Measurements from ENCODE around the gene CUL3.
A peak's percentile ranks its signal among the peaks of the same experiment; 100 is the strongest.
"Not testable (repeated sequence)": the region's sequence is repeated elsewhere in the genome, so short reads cannot be mapped to it uniquely, and the experiment has no call there.

The CUL3 gene

GRCh38 chr2:224532931-224533330, 52.2 kb downstream of the CUL3 start:
- no peak for DNase-seq

GRCh38 chr2:224532441-224532840, 52.7 kb downstream of the CUL3 start:
- no peak for DNase-seq

DNA sequence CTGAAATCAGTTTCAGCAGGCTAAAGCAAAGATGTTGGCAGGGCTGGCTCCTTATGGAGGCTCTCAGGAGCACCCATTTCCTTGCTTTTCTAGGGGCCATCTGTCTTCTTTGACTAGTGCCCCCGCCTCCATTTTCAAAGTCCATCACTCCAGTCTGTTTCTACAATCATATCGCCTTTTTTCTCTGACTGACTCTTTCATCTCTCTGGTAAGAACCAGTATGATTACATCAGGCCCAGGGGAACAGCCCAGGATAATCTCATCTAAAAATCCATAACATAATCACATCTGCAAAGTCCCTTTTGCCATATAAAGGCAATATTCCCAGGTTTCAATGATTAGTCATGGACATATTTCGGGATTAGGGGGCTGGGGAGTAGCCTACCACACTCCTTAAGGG, 57.0 kb downstream of the CUL3 start:
- DNase-seq: no peak

DNA sequence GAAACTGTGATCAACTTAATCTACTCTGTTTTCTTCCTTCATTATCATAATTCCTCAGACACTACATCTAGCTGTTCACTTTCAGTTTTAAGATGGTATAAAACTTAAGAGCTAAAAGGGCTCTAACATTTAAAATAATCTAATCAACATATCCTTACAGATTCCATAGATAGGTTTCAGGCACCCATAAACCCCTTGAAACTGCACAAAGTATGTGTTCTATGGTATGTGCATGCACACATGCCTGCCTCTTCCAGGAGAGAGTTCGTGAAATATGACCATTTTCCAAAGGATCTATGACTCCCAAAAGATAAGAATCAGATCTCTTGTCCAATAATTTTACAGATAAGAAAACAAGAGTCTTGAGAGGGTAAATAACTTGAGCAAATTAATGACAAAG, 59.4 kb downstream of the CUL3 start:
- DNase-seq: no peak

DNA sequence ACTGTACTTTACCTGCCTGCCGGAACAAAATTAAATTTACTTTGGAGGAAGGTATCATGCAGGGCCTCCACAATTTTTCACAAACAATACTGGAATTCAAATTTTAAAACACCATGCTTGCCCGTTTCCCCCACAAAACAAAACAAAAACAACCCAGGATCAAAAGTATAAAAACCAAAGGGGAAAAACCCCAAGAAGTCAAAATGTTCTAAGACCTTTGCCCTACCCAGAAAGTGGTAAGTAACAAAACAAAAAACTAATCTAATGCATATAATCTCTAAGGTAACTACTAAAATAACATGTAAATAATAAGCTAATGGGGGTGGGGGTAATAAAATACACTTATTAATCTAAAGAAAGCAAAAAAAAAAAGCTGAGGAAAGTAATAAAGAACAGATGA, 60.5 kb downstream of the CUL3 start:
- DNase-seq: peak in 1 of 2 donors; percentile 26

DNA sequence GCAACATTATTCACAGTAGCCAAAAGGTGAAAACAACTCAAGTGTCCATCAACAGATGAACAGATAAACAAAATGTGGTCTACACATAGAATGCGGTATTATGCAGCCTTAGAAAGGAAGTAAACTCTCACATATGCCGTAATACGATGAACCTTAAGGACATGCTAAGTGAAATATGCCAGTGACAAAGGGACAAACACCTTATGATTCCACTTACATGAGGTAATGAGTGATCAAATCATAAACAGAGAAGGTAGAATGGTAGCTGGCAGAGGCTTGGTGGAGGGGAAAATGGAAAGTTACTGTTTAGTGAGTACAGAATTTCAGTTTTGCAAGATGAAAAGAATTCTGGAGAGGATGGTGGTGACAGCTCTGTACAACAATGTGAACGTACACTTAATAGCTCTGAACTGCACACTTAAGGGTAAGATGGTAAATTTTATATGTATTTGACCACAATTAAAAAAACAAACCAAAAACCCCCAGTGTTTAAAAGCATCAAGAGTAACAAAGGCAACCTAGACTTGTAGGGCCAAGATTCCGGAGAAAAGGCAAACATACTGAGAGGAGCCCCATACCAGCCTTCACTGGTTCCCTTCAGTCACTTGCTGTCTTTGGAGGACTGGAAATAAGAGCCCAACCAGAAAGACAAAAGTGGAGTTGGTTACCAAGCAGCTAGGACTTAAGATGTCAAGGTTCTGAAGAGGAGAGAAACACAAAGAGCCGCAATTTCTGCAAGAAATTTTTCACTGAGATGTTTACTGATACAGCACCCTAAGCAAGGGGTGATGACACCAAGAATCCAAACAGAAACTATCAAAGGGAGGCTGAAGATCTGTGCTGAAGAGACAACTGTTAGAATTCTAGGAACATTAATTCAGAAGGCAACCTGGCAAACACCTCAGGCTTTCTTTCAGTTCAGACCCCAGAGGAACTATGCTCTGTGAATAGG, 61.3 kb downstream of the CUL3 start:
- peak in 1 of 2 donors; percentile 30 for DNase-seq

DNA sequence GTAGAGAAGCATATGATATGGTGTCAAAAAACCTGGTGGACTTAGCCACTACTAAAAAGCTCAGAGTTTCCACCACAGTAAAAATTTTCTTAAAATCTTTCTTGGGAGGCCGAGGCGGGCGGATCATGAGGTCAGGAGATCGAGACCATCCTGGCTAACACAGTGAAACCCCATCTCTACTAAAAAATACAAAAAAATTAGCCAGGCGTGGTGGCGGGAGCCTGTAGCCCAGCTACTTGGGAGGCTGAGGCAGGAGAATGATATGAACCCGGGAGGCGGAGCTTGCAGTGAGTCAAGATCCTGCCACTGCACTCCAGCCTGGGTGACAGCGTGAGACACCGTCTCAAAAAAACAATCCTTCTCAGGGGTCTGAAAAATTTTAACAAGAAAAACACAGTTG, 62.7 kb downstream of the CUL3 start:
- not testable (repeated sequence) for DNase-seq

DNA sequence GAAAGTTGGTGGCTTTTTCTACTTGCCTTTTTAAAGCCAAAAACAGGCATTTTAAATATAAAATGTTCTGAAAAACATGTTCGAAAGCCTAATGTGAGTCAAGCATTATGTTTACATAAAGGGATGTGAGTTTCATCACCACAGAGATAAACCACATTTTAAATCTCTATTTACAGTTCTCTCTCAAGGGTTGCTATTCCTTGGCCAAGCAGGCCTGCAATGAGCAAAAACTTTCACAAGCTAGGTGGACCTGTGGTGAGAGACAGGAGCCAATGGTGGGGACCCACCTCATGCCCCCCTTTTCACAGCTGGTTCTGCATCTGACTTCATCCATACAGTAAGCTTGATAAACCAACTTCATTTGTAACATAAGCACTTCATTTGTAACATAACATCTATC, 65.1 kb downstream of the CUL3 start:
- DNase-seq: peak in 1 of 2 donors; percentile 23

DNA sequence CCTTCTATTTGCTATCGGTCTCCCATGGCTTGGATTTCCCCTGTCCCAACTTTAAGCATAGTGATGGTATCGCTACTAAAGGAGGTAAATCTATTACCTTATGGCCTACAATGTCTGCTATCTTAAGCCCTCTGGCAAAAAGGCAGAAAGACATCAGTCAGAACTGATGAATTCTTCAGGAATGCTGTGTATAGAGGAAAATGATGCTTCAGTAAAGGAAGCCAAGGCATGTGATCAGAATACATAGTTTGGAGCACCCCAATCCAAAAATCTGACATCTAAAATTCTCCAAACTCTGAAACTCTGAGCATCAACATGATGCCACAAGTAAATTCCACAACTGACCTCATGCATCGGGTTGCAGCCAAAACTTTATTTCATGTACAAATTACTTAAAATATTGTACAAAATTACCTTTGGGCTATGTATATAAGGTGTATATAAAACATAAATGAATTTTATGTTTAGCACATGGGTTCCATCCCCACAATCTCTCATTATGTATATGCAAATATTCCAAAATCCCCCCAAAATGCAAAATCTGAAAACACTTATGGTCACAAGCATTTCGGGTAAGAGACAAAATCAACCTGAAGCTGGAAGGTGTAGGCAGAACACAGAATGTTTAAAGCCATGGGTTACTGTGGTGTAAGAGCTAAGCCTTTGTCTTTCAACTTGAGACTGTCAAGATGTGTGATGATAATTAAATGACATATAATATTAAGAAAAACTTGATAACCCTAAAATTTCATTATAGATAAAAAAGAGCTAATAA, 66.2 kb downstream of the CUL3 start:
- no peak for DNase-seq

- DNase-seq: no peak
Observed at GRCh38 chr2:224517963-224518362, 67.2 kb downstream of the CUL3 start.

DNA sequence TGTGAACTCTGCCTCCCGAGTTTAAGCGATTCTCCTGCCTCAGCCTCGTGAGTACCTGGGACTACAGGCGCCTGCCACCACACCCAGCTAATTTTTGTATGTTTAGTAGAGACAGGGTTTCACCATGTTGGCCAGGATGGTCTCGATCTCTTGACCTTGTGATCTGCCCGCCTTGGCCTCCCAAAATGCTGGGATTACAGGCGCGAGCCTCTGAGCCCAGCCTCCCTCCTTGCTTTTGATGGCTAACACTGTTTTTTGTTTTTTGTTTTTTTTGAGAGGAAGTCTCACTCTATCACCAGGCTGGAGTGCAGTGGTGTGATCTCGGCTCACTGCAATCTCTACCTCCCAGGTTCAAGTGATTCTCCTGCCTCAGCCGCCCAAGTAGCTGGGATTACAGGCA, 68.8 kb downstream of the CUL3 start:
- not testable (repeated sequence) for DNase-seq

DNA sequence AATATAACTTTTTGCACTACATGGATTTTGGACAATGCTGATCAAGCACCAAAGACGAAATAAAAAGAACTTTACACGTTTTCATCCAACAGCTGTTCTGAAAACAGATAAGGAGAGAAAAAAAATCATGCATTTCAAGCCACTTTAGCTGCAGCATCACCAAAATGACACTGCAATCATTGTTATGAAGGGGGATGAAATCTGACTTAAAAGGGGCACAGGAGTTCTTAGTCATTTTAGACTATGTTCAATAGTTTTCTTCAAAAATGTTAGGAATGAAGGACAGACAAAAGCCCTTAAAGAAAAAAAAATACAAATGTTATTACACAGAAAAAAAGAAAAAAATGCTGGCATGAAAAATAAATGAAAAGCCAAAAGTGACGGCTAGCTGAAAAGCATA, 71.2 kb downstream of the CUL3 start:
- DNase-seq: no peak

- no peak for DNase-seq
Observed at GRCh38 chr2:224507789-224508188, 77.4 kb downstream of the CUL3 start.

DNA sequence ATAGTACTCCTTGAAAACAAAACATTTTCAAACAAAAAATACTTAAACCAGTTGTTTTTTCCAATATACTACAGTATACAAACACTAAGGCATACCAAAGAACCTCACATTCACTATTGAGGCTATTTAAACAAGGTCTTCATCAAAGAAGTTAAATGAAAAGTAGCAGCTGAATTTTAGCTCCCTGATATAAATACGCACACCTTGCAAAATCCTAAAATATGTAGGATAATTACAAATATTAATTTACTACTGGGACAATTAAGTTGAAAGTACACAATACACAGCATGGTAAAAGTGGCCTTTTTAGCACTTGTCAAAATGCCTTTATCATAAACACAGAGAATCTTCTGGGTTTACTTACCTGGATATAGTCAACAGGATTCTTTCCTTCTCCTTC, 78.7 kb downstream of the CUL3 start:
- no peak for DNase-seq

DNA sequence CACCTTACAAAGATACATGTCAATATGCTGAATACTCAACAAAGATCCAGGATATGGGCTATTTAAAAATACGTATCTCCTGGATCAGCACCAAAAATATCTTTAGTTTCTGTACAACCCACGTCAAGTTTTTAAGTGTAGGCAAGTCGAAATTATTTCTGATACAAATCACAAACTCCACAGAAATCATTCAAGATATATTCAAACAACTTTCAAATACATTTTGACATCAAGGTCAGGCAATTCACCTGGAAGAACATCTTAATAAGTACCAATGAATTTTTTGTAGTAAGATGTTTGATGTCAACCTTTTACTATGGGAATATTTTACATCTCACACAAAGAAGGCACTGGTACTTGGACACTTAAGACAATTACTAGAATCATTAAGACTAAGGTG, 86.2 kb downstream of the CUL3 start:
- DNase-seq: no peak

DNA sequence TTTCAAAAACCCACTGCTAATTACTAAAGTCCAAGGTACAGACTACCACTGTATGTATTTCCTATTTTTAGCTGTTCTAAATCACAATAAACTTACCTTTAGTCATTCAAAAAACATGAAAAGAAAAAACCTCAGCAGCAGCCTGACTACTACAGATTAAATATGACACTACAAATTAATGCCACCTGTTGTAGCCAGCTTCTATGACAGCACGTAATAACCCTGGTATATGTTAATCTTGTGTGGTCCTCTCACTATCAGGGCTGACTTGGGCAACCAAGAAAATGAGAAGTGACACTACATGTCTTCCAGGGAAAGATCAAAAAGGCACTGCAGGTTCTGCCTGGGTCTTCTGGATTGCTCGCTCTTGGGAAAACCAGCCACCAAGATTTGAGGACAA, 92.6 kb downstream of the CUL3 start:
- no peak for DNase-seq

DNA sequence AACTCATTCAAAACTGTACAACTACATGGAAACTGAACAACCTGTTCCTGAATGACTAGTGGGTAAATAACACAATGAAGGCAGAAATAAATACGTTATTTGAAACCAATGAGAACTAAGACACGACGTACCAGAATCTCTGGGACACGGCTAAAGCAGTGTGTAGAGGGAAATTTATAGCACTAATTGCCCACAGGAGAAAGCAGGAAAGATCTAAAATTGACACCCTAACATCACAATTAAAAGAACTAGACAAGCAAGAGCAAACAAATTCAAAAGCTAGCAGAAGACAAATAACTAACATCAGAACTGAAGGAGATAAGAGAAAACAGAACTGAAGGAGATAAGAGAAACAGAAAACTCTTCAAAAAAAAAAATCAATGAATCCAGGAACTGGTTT, 97.2 kb downstream of the CUL3 start:
- not testable (repeated sequence) for DNase-seq

- not testable (repeated sequence) for DNase-seq
Observed at GRCh38 chr2:224485081-224486014, 99.8 kb downstream of the CUL3 start.

DNA sequence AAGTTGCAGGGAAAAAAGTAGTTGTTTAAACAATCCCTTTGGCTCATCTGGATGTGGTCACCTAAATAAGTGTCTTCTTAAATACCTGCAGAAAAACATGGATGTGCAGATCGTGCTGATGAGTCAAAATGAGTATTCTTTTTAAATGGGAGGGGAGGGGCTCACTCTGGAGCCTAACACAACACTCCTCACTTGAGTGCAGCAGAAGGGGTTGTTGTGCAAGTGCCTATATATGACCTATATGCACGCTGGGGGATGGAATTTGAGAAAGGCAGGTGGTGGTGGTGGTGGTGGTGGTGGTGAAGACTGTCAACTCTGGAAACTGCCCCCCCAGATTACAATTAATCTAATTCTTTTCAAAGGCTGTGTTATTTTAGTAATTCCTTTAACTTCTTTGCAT, 105.3 kb downstream of the CUL3 start:
- no peak for DNase-seq

DNA sequence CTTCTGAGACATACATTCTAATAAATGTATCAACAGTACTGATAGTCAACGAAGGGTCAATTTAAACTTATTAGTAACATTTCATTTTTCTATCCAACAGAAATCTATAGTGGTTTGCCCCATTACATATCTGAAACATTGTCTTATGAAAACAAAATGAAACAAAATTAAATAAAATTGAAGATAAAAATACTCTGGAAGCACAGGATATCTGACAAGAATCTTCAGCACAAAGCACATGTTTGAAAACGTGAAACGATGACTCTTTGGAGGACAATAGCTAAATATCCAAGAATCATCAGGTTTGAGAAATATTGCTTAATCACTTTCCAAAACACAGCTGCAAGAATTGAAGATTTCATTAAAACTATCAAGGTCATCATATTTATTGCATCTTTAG, 112.3 kb downstream of the CUL3 start:
- no peak for DNase-seq

DNA sequence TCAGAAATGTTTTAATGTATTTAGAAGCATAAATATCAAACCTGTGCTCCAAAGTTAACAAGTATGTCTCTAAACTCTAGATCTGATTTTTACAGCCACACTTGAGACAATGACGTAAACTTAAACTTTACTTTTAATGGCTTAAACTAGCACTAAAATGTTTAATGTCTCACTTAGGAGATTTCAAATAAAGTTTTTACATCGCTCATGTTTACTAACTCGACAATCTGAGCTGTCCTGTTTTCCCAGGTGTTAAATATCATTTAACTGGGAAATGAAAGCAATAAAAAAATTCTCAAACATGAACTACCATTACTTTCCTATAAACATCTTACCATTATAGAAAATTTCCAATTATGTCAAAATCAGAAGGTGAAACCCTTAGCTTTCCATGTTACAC, 113.0 kb downstream of the CUL3 start:
- DNase-seq: no peak

DNA sequence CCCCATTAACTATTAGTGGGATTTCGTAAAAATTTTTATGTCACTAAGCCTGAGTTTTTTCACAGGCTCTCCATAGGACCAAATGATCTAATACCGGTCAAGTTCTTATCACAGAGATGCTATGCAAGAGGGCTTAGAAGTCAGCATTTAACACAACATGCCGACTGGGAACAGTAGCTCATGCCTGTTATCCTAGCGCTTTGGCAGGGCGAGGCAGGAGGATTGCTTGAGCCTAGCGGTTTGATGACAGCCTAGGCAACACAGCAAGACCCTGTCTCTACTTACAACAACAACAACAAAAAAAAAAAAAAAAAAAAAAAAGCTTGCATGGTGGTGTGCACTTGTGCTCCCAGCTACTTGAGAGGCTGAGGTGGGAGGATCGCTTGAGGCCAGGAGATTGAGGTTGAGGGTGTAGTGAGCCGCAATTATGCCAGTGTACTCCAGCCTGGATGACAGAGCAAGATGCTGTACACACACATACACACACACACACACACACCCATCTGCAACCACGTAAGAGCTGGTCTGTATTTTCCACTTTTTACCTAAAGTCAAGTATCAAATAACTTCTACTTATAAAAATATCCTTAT, 115.7 kb downstream of the CUL3 start:
- DNase-seq: no peak

Data from CD4-positive, alpha-beta T cell treated with Interleukin-1 beta for 1 hour (primary cell).